Neural crest cell (in vitro differentiated cells): Measurements from ENCODE around the gene KLRG1. TPM values are rescaled to one million over a fixed set of nuclear protein-coding genes. Genes with fewer than 3 reads are reported as not detected.

Experiments used
- DNase-seq: peaks from one replicate; pipeline ENCODE4 v3.0.0; 2021; ENCODE audit warnings: low read depth, mixed read lengths, low spot score
- H3K27ac Mint-ChIP-seq: one replicate; pipeline ENCODE4 v1.8.0; 2021; ENCODE audit warnings: mild to moderate bottlenecking, mixed read lengths; ENCODE audit not compliant: unreplicated experiment
- H3K27me3 Mint-ChIP-seq: 2 replicates; pipeline ENCODE4 v1.8.0; 2021; ENCODE audit warnings: low read depth, mild to moderate bottlenecking, mixed read lengths
- H3K36me3 Mint-ChIP-seq: 2 replicates; pipeline ENCODE4 v1.8.0; 2021; ENCODE audit warnings: low read depth, mild to moderate bottlenecking, mixed read lengths
- H3K4me1 Mint-ChIP-seq: 2 replicates; pipeline ENCODE4 v1.8.0; 2021; ENCODE audit warnings: mixed read lengths
- H3K4me3 Mint-ChIP-seq: one replicate; pipeline ENCODE4 v1.8.0; 2021; ENCODE audit warnings: mild to moderate bottlenecking, mixed read lengths
- H3K9me3 Mint-ChIP-seq: 2 replicates; pipeline ENCODE4 v1.8.0; 2021; ENCODE audit warnings: mixed read lengths
- total RNA-seq: library from RNA; stranded (reverse); gene quantifications from 2 replicates; pipeline ENCODE4 v1.2.1, GENCODE V29; 2021
- TF ChIP-seq, protein P1 (sequence below): fragments of 200-600 bp; sonication (generic); conservative IDR thresholded peaks from 2 replicates; pipeline ENCODE4 v1.5.0; 2021; ENCODE audit warnings: antibody characterized with exemption, mild to moderate bottlenecking

The KLRG1 gene
- total RNA-seq, 1 donor from 2014 or later = 5.8 TPM

DNA sequence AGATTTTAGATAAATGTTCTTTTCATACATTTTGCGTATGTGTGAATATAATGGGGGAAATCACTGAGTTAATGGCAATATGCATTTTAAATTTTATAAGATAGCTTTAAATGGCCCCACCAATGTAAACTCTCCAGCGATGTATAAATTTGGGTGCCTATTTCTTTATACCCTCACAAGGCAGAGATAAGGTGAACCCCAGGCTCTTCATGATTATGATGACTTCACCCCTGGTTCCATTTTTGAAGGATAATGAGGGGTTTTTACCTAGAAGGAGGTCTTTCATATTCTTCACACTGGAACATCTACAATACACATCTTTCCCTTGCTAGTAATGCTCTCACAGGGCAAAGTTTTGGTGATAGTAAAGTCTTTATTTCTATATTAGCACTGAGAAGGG, 35.2 kb downstream of the KLRG1 start:
- H3K36me3 Mint-ChIP-seq = peaks cover 3% of the 10 kb centered on the region
- no peak overlapping the region for H3K4me3 Mint-ChIP-seq
- no peak overlapping the region for H3K27ac Mint-ChIP-seq
- TF ChIP-seq, protein P1, sequence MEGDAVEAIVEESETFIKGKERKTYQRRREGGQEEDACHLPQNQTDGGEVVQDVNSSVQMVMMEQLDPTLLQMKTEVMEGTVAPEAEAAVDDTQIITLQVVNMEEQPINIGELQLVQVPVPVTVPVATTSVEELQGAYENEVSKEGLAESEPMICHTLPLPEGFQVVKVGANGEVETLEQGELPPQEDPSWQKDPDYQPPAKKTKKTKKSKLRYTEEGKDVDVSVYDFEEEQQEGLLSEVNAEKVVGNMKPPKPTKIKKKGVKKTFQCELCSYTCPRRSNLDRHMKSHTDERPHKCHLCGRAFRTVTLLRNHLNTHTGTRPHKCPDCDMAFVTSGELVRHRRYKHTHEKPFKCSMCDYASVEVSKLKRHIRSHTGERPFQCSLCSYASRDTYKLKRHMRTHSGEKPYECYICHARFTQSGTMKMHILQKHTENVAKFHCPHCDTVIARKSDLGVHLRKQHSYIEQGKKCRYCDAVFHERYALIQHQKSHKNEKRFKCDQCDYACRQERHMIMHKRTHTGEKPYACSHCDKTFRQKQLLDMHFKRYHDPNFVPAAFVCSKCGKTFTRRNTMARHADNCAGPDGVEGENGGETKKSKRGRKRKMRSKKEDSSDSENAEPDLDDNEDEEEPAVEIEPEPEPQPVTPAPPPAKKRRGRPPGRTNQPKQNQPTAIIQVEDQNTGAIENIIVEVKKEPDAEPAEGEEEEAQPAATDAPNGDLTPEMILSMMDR = no peak
- H3K9me3 Mint-ChIP-seq = peaks cover 5% of the 10 kb centered on the region
- H3K4me1 Mint-ChIP-seq = no peaks in the 10 kb centered on the region
- H3K27me3 Mint-ChIP-seq = no peaks in the 10 kb centered on the region
- DNase-seq = no peak

DNA sequence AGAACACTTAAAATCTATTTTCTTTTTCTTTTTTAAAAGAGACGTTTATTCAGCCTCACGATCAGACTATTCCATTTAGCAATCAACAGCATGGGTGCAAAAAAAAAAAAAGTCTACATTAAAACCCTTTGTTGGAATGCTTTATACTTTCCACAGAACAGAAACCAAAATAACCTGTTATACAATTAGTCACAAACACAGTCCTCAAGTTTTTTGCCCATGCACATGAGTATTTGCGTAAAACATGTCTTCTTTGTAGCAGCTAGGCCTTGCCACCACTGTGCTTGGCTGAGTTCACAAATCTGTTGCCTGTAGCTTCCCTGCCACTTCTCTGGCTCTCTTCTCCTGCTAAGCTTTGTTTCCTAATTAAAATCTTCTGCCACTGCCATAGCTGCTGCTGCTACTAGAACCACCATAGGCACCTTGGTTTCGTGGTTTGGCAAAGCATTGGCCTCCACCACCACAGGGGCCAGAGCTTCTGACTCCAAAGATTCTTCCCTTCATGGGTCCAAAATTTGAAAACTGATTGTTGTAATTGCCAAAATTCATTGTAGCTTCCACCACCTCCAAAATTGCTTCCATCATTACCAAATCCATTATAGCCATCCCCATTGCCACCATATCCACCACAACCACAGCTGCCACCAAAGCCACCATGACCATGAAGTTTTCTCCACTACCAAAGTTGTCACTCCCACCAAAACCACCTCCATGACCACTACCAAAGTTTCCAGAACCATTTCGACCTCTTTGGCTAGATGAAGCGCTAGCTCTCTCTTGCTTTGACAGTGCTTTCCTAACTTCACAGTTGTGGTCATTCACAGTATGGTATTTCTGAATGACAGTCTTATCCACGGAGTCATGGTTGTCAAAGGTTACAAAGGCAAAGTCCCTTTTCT, 38.1 kb downstream of the KLRG1 start:
- H3K27ac Mint-ChIP-seq = no peak overlapping the region
- peaks cover 2% of the 10 kb centered on the region for H3K9me3 Mint-ChIP-seq

DNA sequence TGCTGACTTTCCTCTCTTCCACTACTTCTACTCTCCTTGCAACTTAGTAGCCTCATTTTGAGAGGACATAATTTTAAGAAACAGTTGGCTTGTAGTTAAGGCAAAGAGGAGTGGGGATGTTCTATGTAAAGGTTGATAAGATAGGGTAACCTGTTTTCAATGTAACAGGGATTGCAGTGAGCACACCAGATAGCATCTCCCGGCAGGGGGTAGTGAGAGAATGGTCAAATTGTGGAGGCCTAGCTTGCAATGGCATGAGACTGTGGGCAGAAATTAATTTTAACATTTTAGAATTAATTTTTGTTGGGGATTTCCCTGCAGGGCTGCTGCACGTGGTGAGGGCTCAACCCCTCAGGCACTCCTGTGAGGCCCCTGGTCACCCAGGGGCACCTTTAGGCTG, 41.4 kb downstream of the KLRG1 start:
- Mint-ChIP-seq H3K4me3 (no peak overlapping the region), H3K4me1 (peaks cover 4% of the 10 kb centered on the region), H3K27me3 (no peaks in the 10 kb centered on the region), H3K9me3 (peaks cover 2% of the 10 kb centered on the region), H3K36me3 (no peaks in the 10 kb centered on the region), H3K27ac (no peak overlapping the region)
- DNase-seq = no peak
- TF ChIP-seq, protein P1 = no peak

More for the DNA sequence above, 38.1 kb downstream of the KLRG1 start:
- Mint-ChIP-seq H3K4me1 (peaks cover 4% of the 10 kb centered on the region), H3K4me3 (no peak overlapping the region), H3K27me3 (no peaks in the 10 kb centered on the region), H3K36me3 (no peaks in the 10 kb centered on the region)
- no peak for DNase-seq
- TF ChIP-seq, protein P1 = no peak

DNA sequence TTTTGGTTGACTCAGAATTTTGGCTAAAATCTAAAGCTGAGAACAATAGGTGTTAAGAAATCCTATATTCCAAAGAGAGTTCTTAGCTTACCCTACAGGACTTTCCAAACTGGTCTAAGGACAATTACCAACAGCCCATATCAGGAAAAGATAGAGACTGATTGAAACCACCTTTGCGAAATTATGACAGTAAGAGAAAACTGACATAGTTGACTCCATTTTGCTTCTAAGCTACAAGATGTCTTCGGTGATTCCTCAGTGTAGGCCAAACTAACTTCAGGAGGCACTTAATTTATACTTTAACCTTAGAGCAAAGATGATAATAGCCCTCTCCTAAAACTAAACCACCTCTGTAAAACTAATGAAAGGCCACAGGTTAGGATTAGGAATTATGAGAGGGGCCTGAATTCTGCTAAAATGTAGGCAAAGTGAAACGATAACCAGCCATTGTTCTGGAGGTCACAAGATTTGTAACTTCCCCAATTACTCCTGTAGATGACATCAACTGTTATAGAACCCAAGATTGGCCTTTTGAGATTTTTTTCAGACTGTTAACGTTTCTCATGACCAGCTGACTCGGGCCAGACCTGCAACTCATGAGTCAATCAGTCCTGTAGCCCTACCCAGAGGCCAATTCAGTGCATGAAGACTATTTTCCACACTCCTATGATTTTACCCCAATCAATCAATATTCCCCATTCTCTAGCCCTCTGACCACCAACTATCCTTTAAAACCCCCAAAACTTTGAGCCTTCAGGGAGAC, 43.0 kb downstream of the KLRG1 start:
- DNase-seq = no peak
- H3K36me3 Mint-ChIP-seq = no peaks in the 10 kb centered on the region
- H3K4me3 Mint-ChIP-seq = no peak overlapping the region
- H3K9me3 Mint-ChIP-seq = peaks cover 2% of the 10 kb centered on the region
- no peaks in the 10 kb centered on the region for H3K27me3 Mint-ChIP-seq
- TF ChIP-seq, protein P1 = no peak
- H3K4me1 Mint-ChIP-seq = peaks cover 4% of the 10 kb centered on the region
- H3K27ac Mint-ChIP-seq = no peak overlapping the region

DNA sequence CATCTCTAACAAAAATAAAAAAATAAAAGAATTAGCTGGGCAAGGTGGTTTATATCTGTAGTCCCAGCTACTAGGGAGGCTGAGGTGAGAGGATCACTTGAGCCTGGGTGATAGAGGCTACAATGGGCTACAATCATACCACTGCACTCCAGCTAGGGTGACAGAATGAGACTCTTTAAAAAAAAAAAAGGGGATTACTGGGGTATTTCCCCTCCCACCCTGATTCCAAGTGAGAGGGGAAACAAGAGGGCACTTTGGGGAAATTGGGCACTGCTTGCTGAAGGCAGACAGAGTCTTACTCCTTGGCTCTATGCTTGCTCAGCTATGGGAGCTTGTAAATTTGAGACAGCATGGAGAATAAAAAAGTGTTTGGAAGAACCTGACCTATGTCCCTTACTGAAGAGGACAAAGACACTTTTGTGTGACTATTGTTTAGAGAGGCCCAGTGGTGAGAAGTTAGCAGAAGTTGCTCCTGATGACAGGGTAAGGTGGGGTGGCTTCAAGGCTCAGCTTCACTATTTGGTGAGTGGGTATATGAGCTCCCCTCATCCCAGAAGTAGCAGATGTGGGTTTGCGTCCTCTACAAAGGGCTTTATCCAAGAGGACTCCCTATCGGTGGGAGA, 44.0 kb downstream of the KLRG1 start:
- H3K27ac Mint-ChIP-seq = no peak overlapping the region
- H3K36me3 Mint-ChIP-seq = no peaks in the 10 kb centered on the region
- TF ChIP-seq, protein P1 = no peak
- H3K9me3 Mint-ChIP-seq = peaks cover 2% of the 10 kb centered on the region
- H3K27me3 Mint-ChIP-seq = no peaks in the 10 kb centered on the region
- DNase-seq = no peak
- no peak overlapping the region for H3K4me3 Mint-ChIP-seq
- H3K4me1 Mint-ChIP-seq = peaks cover 4% of the 10 kb centered on the region
